Activated CD4-positive, alpha-beta memory T cell treated with anti-CD3 and anti-CD28 coated beads, Interleukin-2, amount 10 ng/mL, durations not matched to agents 7 days and 5 days (primary cell): Measurements from ENCODE around the gene LRP2. TPM values are rescaled to one million over a fixed set of nuclear protein-coding genes. Genes with fewer than 3 reads are reported as not detected.

Experiments
- CTCF ChIA-PET: fragments of 350-600 bp; sonication (Branson Sonifier 250); formaldehyde crosslinking; loops from one replicate; lab custom pipeline; 2021; ENCODE audit warnings: antibody characterized with exemption, inconsistent platforms; lab: Charles Lee
- POLR2A ChIA-PET: fragments of 350-600 bp; sonication (Branson Sonifier 250); formaldehyde crosslinking; loops from one replicate; lab custom pipeline; 2021; ENCODE audit warnings: antibody characterized with exemption; lab: Charles Lee
- DNase-seq: peaks from one replicate; pipeline ENCODE4 v3.0.0-alpha.2; 2020
- H3K27ac Mint-ChIP-seq: one replicate; pipeline ENCODE4 v1.8.0; 2021; ENCODE audit warnings: mild to moderate bottlenecking, mixed read lengths
- H3K27me3 Mint-ChIP-seq: one replicate; pipeline ENCODE4 v1.8.0; 2021; ENCODE audit warnings: mixed read lengths
- H3K36me3 Mint-ChIP-seq: one replicate; pipeline ENCODE4 v1.8.0; 2021; ENCODE audit warnings: low read depth, mixed read lengths
- H3K4me1 Mint-ChIP-seq: one replicate; pipeline ENCODE4 v1.8.0; 2021; ENCODE audit warnings: mixed read lengths
- H3K4me3 Mint-ChIP-seq: one replicate; pipeline ENCODE4 v1.8.0; 2021; ENCODE audit warnings: mild to moderate bottlenecking, mixed read lengths
- H3K9me3 Mint-ChIP-seq: one replicate; pipeline ENCODE4 v1.8.0; 2021; ENCODE audit warnings: mixed read lengths
- total RNA-seq, 2 experiments: library from RNA; stranded (reverse); gene quantifications; one replicate each; pipeline ENCODE4 v1.2.3, GENCODE V29; 2021

The LRP2 gene
- total RNA-seq, 2 experiments from 2014 or later: 0.25 to 0.28 TPM

- no peaks in the 10 kb centered on the region for H3K4me1 Mint-ChIP-seq
- ChIA-PET POLR2A (no interaction called here), CTCF (interaction anchor here (0.6 kb wide), 1 partner anchor 211 kb away, joined by 3 read pairs; no protein-coding TSS in a partner anchor)
- no peaks in the 10 kb centered on the region for H3K36me3 Mint-ChIP-seq
- no peak for DNase-seq
- H3K9me3 Mint-ChIP-seq: no peaks in the 10 kb centered on the region
- no peak overlapping the region for H3K4me3 Mint-ChIP-seq
- H3K27me3 Mint-ChIP-seq: peaks cover 7% of the 10 kb centered on the region
- no peak overlapping the region for H3K27ac Mint-ChIP-seq
Observed at GRCh38 chr2:169190197-169190775, 172.0 kb downstream of the LRP2 start.

GRCh38 chr2:169189132-169189531 is 173.2 kb downstream of the LRP2 start:
- DNase-seq: no peak
- H3K27ac Mint-ChIP-seq: no peak overlapping the region
- H3K9me3 Mint-ChIP-seq: no peaks in the 10 kb centered on the region
- H3K27me3 Mint-ChIP-seq: peaks cover 7% of the 10 kb centered on the region
- POLR2A ChIA-PET: no interaction called here
- CTCF ChIA-PET: interaction anchor here (0.8 to 1.0 kb wide), 2 partner anchors 33 to 47 kb away, joined by 3 read pairs; no protein-coding TSS in a partner anchor
- no peak overlapping the region for H3K4me3 Mint-ChIP-seq
- no peaks in the 10 kb centered on the region for H3K4me1 Mint-ChIP-seq
- H3K36me3 Mint-ChIP-seq: no peaks in the 10 kb centered on the region

GRCh38 chr2:169185711-169186110 is 176.6 kb downstream of the LRP2 start:
- Mint-ChIP-seq H3K36me3 (no peaks in the 10 kb centered on the region), H3K9me3 (no peaks in the 10 kb centered on the region), H3K27me3 (peaks cover 6% of the 10 kb centered on the region), H3K4me1 (no peaks in the 10 kb centered on the region), H3K4me3 (no peak overlapping the region), H3K27ac (no peak overlapping the region)
- no peak for DNase-seq
- POLR2A ChIA-PET: no interaction called here
- CTCF ChIA-PET: no interaction called here

- Mint-ChIP-seq H3K9me3 (no peaks in the 10 kb centered on the region), H3K4me1 (no peaks in the 10 kb centered on the region), H3K4me3 (no peak overlapping the region), H3K36me3 (no peaks in the 10 kb centered on the region), H3K27ac (no peak overlapping the region), H3K27me3 (peaks cover 2% of the 10 kb centered on the region)
- ChIA-PET CTCF (no interaction called here), POLR2A (no interaction called here)
- no peak for DNase-seq
Observed at GRCh38 chr2:169184074-169184473, 178.3 kb downstream of the LRP2 start.

GRCh38 chr2:169182573-169182972 is 179.8 kb downstream of the LRP2 start:
- ChIA-PET POLR2A (no interaction called here), CTCF (no interaction called here)
- Mint-ChIP-seq H3K36me3 (no peaks in the 10 kb centered on the region), H3K27me3 (peaks cover 6% of the 10 kb centered on the region), H3K27ac (no peak overlapping the region), H3K4me1 (no peaks in the 10 kb centered on the region), H3K9me3 (no peaks in the 10 kb centered on the region), H3K4me3 (no peak overlapping the region)
- no peak for DNase-seq

GRCh38 chr2:169178804-169179390 is 183.4 kb downstream of the LRP2 start:
- ChIA-PET POLR2A (no interaction called here), CTCF (no interaction called here)
- DNase-seq: no peak
- no peaks in the 10 kb centered on the region for H3K9me3 Mint-ChIP-seq
- no peaks in the 10 kb centered on the region for H3K4me1 Mint-ChIP-seq
- H3K4me3 Mint-ChIP-seq: no peak overlapping the region
- no peaks in the 10 kb centered on the region for H3K36me3 Mint-ChIP-seq
- peaks cover 10% of the 10 kb centered on the region for H3K27me3 Mint-ChIP-seq
- H3K27ac Mint-ChIP-seq: no peak overlapping the region

GRCh38 chr2:169178364-169178763 is 184.0 kb downstream of the LRP2 start:
- Mint-ChIP-seq H3K27me3 (peaks cover 12% of the 10 kb centered on the region), H3K4me1 (no peaks in the 10 kb centered on the region), H3K4me3 (no peak overlapping the region), H3K36me3 (no peaks in the 10 kb centered on the region), H3K27ac (no peak overlapping the region), H3K9me3 (no peaks in the 10 kb centered on the region)
- no peak for DNase-seq
- CTCF ChIA-PET: no interaction called here
- POLR2A ChIA-PET: no interaction called here

- no peaks in the 10 kb centered on the region for H3K36me3 Mint-ChIP-seq
- DNase-seq: no peak
- POLR2A ChIA-PET: no interaction called here
- CTCF ChIA-PET: no interaction called here
- no peaks in the 10 kb centered on the region for H3K4me1 Mint-ChIP-seq
- no peaks in the 10 kb centered on the region for H3K9me3 Mint-ChIP-seq
- peaks cover 11% of the 10 kb centered on the region for H3K27me3 Mint-ChIP-seq
- no peak overlapping the region for H3K4me3 Mint-ChIP-seq
- no peak overlapping the region for H3K27ac Mint-ChIP-seq
Observed at GRCh38 chr2:169175112-169175511, 187.2 kb downstream of the LRP2 start.

GRCh38 chr2:169173876-169174275 is 188.5 kb downstream of the LRP2 start:
- CTCF ChIA-PET: no interaction called here
- H3K4me3 Mint-ChIP-seq: no peak overlapping the region

GRCh38 chr2:169172914-169173313 is 189.4 kb downstream of the LRP2 start:
- Mint-ChIP-seq H3K9me3 (no peaks in the 10 kb centered on the region), H3K27me3 (peaks cover 13% of the 10 kb centered on the region), H3K4me3 (no peak overlapping the region), H3K4me1 (no peaks in the 10 kb centered on the region), H3K36me3 (no peaks in the 10 kb centered on the region), H3K27ac (no peak overlapping the region)
- no peak for DNase-seq
- POLR2A ChIA-PET: no interaction called here
- CTCF ChIA-PET: no interaction called here

More at GRCh38 chr2:169173876-169174275, 188.5 kb downstream of the LRP2 start:
- Mint-ChIP-seq H3K27ac (no peak overlapping the region), H3K4me1 (no peaks in the 10 kb centered on the region), H3K36me3 (no peaks in the 10 kb centered on the region), H3K27me3 (peaks cover 11% of the 10 kb centered on the region), H3K9me3 (no peaks in the 10 kb centered on the region)
- POLR2A ChIA-PET: no interaction called here
- no peak for DNase-seq

GRCh38 chr2:169172151-169172735 is 190.1 kb downstream of the LRP2 start:
- DNase-seq: no peak
- no peaks in the 10 kb centered on the region for H3K4me1 Mint-ChIP-seq
- no peaks in the 10 kb centered on the region for H3K9me3 Mint-ChIP-seq
- CTCF ChIA-PET: no interaction called here
- no peak overlapping the region for H3K27ac Mint-ChIP-seq
- H3K36me3 Mint-ChIP-seq: no peaks in the 10 kb centered on the region
- no peak overlapping the region for H3K4me3 Mint-ChIP-seq
- POLR2A ChIA-PET: no interaction called here
- H3K27me3 Mint-ChIP-seq: peaks cover 10% of the 10 kb centered on the region

GRCh38 chr2:169165791-169166190 is 196.5 kb downstream of the LRP2 start:
- Mint-ChIP-seq H3K27ac (no peak overlapping the region), H3K4me1 (no peaks in the 10 kb centered on the region), H3K27me3 (peaks cover 14% of the 10 kb centered on the region), H3K36me3 (no peaks in the 10 kb centered on the region), H3K4me3 (no peak overlapping the region), H3K9me3 (no peaks in the 10 kb centered on the region)
- CTCF ChIA-PET: no interaction called here
- no peak for DNase-seq
- POLR2A ChIA-PET: no interaction called here

- POLR2A ChIA-PET: no interaction called here
- no peak overlapping the region for H3K4me3 Mint-ChIP-seq
- CTCF ChIA-PET: no interaction called here
- DNase-seq: no peak
- H3K4me1 Mint-ChIP-seq: no peaks in the 10 kb centered on the region
- H3K36me3 Mint-ChIP-seq: no peaks in the 10 kb centered on the region
- peaks cover 17% of the 10 kb centered on the region for H3K27me3 Mint-ChIP-seq
- H3K27ac Mint-ChIP-seq: no peak overlapping the region
- no peaks in the 10 kb centered on the region for H3K9me3 Mint-ChIP-seq
Observed at GRCh38 chr2:169164311-169164710, 198.0 kb downstream of the LRP2 start.

- Mint-ChIP-seq H3K9me3 (no peaks in the 10 kb centered on the region), H3K27ac (no peak overlapping the region), H3K4me1 (no peaks in the 10 kb centered on the region), H3K27me3 (peaks cover 18% of the 10 kb centered on the region), H3K4me3 (no peak overlapping the region), H3K36me3 (no peaks in the 10 kb centered on the region)
- ChIA-PET CTCF (no interaction called here), POLR2A (no interaction called here)
- no peak for DNase-seq
Observed at GRCh38 chr2:169162613-169163012, 199.7 kb downstream of the LRP2 start.
